ENCODE results near the gene DENND5B. TPM values are rescaled to one million over a fixed set of nuclear protein-coding genes. Genes with fewer than 3 reads are reported as not detected.

Gene DENND5B
- total RNA-seq, 4 donors from 2014 or later = 4.6 to 6.4 (median 5.4) TPM

GRCh38 chr12:31485571-31485970 is 105.4 kb downstream of the DENND5B start:
- DNase-seq (ENCODE audit: low spot score in 2 of 2) = no peak
- H3K4me3 ChIP-seq (ENCODE audit: low read depth, poor library complexity, severe bottlenecking) = no peak overlapping the region
- TF ChIP-seq CTCF (IDR thresholded peaks at IDR 0.05) = no peak
- TF ChIP-seq POLR2A (IDR thresholded peaks at IDR 0.05) = no peak
- intact Hi-C loops (cut with DNase I; ENCODE audit: low total_unique reads) = no loop called here

- DNase-seq (ENCODE audit: low spot score in 2 of 2) = no peak
- no peak overlapping the region for H3K4me3 ChIP-seq (ENCODE audit: low read depth, poor library complexity, severe bottlenecking)
- TF ChIP-seq POLR2A (IDR thresholded peaks at IDR 0.05) (no peak), CTCF (IDR thresholded peaks at IDR 0.05) (no peak)
- intact Hi-C loops (cut with DNase I; ENCODE audit: low total_unique reads) = no loop called here
- 86 to 91% methylated on average over 3 of the region's 3 CpGs for WGBS, 2 donors
These were observed 108.1 kb downstream of the DENND5B start for GRCh38 chr12:31482816-31483215.

- no peak overlapping the region for H3K4me3 ChIP-seq (ENCODE audit: low read depth, poor library complexity, severe bottlenecking)
- TF ChIP-seq POLR2A (IDR thresholded peaks at IDR 0.05) = no peak
- TF ChIP-seq CTCF (IDR thresholded peaks at IDR 0.05) = no peak
- DNase-seq (ENCODE audit: low spot score in 2 of 2) = no peak
- intact Hi-C loops (cut with DNase I; ENCODE audit: low total_unique reads) = no loop called here
- WGBS, 2 donors = 55 to 73% methylated on average over 3 of the region's 3 CpGs
These were observed 109.5 kb downstream of the DENND5B start for GRCh38 chr12:31481415-31481814.

GRCh38 chr12:31479516-31480210 is 111.3 kb downstream of the DENND5B start:
- 87 to 94% methylated on average over 5 of the region's 5 CpGs for WGBS, 2 donors
- TF ChIP-seq CTCF (IDR thresholded peaks at IDR 0.05) (no peak), POLR2A (IDR thresholded peaks at IDR 0.05) (no peak)
- DNase-seq (ENCODE audit: low spot score in 2 of 2) = no peak
- intact Hi-C loops (cut with DNase I; ENCODE audit: low total_unique reads) = no loop called here
- no peak overlapping the region for H3K4me3 ChIP-seq (ENCODE audit: low read depth, poor library complexity, severe bottlenecking)

- 68 to 70% methylated on average over 3 of the region's 3 CpGs for WGBS, 2 donors
- intact Hi-C loops (cut with DNase I; ENCODE audit: low total_unique reads) = no loop called here
- TF ChIP-seq POLR2A (IDR thresholded peaks at IDR 0.05) = no peak
- TF ChIP-seq CTCF (IDR thresholded peaks at IDR 0.05) = no peak
- DNase-seq (ENCODE audit: low spot score in 2 of 2) = no peak
- H3K4me3 ChIP-seq (ENCODE audit: low read depth, poor library complexity, severe bottlenecking) = no peak overlapping the region
These were observed 112.0 kb downstream of the DENND5B start for GRCh38 chr12:31478898-31479297.

- intact Hi-C loops (cut with DNase I; ENCODE audit: low total_unique reads) = no loop called here
- H3K4me3 ChIP-seq (ENCODE audit: low read depth, poor library complexity, severe bottlenecking) = no peak overlapping the region
- TF ChIP-seq POLR2A (IDR thresholded peaks at IDR 0.05) = no peak
- WGBS, 2 donors = 93 to 97% methylated on average over 5 of the region's 5 CpGs
- no peak for DNase-seq (ENCODE audit: low spot score in 2 of 2)
These were observed 112.5 kb downstream of the DENND5B start for GRCh38 chr12:31478425-31478824.

Data from lower leg skin (tissue), 4 donors.